Activated effector memory CD4-positive, alpha-beta T cell treated with anti-CD3 and anti-CD28 coated beads, Interleukin-2, amount 50 U/mL, for 16 hours (primary cell): Measurements from ENCODE around the gene IFI30.
"Not testable (repeated sequence)": the region's sequence is repeated elsewhere in the genome, so short reads cannot be mapped to it uniquely, and the experiment has no call there.

Source experiments
- DNase-seq: peaks from one replicate; pipeline ENCODE4 v3.0.0-alpha.2; 2020

Gene IFI30

GRCh38 chr19:18203863-18204393 lies 30.3 kb downstream of the IFI30 start, which contains the start of gene RAB3A:
Gene RAB3A, minus strand, starts transcription at chr19:18204042. Its CDS starts 1,302 bp downstream, at chr19:18202740.
- peak; percentile 100 for DNase-seq

GRCh38 chr19:18204394-18205199 lies 31.0 kb downstream of the IFI30 start:
- DNase-seq = peak; percentile 77

GRCh38 chr19:18205200-18205892 lies 31.7 kb downstream of the IFI30 start:
- DNase-seq = peak; percentile 84

- DNase-seq = no peak
Measured at GRCh38 chr19:18206018-18206417, 32.4 kb downstream of the IFI30 start.

- peak; percentile 85 for DNase-seq
Measured at GRCh38 chr19:18208098-18208951, 34.7 kb downstream of the IFI30 start.

GRCh38 chr19:18209912-18210311 lies 36.3 kb downstream of the IFI30 start:
- not testable (repeated sequence) for DNase-seq

GRCh38 chr19:18211683-18212082 lies 38.1 kb downstream of the IFI30 start:
- no peak for DNase-seq

- DNase-seq = no peak
Measured at GRCh38 chr19:18214779-18215433, 41.3 kb downstream of the IFI30 start.

GRCh38 chr19:18216789-18217188 lies 43.2 kb downstream of the IFI30 start:
- no peak for DNase-seq

- no peak for DNase-seq
Measured at GRCh38 chr19:18218159-18218558, 44.5 kb downstream of the IFI30 start.

- no peak for DNase-seq
Measured at GRCh38 chr19:18218600-18218999, 45.0 kb downstream of the IFI30 start.

- no peak for DNase-seq
Measured at GRCh38 chr19:18219911-18220631, 46.5 kb downstream of the IFI30 start.

- DNase-seq = no peak
Measured at GRCh38 chr19:18220632-18221275, 47.1 kb downstream of the IFI30 start.

GRCh38 chr19:18221815-18222725 lies 48.5 kb downstream of the IFI30 start:
- no peak for DNase-seq

- DNase-seq = peak; percentile 72
Measured at GRCh38 chr19:18223860-18224524, 50.4 kb downstream of the IFI30 start.

- DNase-seq = peak; percentile 94
Measured at GRCh38 chr19:18224525-18225354, 51.1 kb downstream of the IFI30 start.

GRCh38 chr19:18225355-18225701 lies 51.7 kb downstream of the IFI30 start:
- no peak for DNase-seq

- DNase-seq = no peak
Measured at GRCh38 chr19:18225702-18226468, 52.3 kb downstream of the IFI30 start, which contains the start of gene PDE4C. Gene PDE4C, minus strand, starts transcription at chr19:18226438. Its CDS starts 23 bp downstream, at chr19:18226415.
